Smooth muscle cell of bladder (primary cell): ENCODE data around the gene VEGFD. TPM values are rescaled to one million over a fixed set of nuclear protein-coding genes. Genes with fewer than 3 reads are reported as not detected.

ENCODE experiments used
- total RNA-seq: library from RNA; depleted of rRNA; stranded (reverse); fragments of >200 nt; gene quantifications from 2 replicates; pipeline ENCODE4 v1.2.3, GENCODE V29; 2014

VEGFD gene, protein sequence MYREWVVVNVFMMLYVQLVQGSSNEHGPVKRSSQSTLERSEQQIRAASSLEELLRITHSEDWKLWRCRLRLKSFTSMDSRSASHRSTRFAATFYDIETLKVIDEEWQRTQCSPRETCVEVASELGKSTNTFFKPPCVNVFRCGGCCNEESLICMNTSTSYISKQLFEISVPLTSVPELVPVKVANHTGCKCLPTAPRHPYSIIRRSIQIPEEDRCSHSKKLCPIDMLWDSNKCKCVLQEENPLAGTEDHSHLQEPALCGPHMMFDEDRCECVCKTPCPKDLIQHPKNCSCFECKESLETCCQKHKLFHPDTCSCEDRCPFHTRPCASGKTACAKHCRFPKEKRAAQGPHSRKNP
- 0.14 and 0.46 TPM in 2 replicates for total RNA-seq

DNA sequence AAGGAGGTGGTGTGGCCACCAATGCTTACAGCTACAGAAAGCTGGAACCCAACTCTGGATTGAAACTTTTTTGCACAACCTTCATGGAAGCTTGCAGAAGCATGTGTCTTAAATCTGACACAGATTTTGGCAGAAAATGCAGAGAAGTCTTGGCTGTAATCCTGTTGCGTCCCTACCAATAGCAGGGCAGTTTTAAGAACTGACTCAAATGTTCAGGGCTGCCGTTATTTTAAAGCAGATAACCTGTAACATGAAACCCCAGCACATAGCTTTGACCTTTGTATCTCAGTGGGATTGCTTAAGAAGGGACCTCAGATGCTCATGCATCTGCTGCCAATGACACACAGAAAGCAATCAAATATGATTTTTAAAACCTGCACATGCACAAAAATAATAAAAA lies at the start of gene VEGFD:
Gene VEGFD (minus strand): TSS at position 110 of the 400 bp plus-strand sequence. CDS start 467 bp downstream, outside the sequence.

DNA sequence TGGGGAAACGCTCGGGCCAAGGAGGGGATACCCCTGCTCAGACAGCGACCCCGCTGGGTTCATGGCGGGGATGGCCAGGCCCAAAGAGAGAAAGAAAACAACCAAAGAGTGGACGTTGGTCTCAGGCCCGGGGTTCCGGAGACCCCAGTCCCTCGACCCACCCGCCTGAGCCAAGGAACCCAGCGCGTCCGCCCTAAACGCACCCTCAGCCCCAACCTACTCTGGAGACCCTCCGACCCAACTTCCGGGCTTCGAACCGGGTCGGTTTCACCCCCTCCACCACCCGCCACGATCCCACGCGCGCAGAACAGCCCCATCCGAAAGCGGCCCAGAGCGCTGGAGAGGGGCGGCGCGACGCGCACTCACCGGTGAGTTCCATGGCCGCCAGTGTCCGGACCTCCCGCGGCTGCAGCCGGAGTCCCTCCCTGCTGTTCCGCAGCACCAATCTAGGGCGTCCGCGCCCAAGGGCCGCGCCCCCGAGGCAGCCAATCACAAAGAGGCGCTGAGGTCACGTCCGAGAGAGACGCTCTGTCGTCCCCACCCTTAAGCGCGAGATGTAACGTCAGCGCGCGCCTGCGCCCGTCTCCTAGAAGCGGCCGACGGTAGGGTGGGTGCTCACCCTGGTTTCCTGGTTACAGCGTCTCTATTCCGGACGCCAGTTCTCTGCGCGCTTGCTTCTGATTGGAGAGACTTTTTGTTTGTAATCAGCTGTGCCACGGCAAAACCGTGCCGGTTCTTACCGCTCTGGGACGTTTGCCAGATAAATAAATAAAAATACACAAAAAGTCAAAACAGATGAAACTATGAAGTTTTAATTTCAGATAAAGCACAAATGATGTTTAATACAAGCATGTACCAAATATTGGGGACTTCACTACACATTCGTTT lies 48.8 kb downstream of the VEGFD start, which contains the start of gene PIGA:
Gene PIGA (minus strand): TSS at position 389 of the 888 bp plus-strand sequence. CDS start 3,593 bp downstream, outside the sequence.

DNA sequence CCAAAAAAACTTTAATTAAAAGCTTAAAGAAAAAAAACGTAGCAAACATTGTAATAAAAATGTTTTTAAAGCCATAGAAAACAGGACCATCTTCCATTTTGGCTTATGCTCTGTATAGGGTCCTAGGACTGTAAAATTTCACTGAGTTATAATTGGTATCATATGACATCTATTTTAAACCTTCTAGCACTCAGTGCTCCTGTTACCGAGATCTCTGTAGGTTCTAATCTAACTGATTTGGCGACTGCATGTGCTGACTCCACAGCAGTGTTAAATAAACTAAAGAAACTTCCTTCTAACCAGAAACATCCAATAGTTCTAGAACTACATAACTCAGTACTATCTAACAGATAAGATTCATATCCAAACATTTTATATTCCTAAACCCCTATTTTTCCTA lies 68.7 kb downstream of the VEGFD start, which contains the start of gene ASB11:
Gene ASB11 (minus strand): TSS at position 132 of the 400 bp plus-strand sequence. CDS start 35 bp downstream, at position 97.

Other genes starting within 250 kb of the VEGFD start
- 0.55 and 0.57 TPM in 2 replicates for gene ASB9, start 114.3 kb downstream of the VEGFD start, total RNA-seq
- not detected in 2 replicates for gene ASB11, start 68.8 kb downstream of the VEGFD start, total RNA-seq
- gene PIGA, start 48.9 kb downstream of the VEGFD start, total RNA-seq: 5.0 and 8.5 TPM in 2 replicates
- gene PIR, start 108.9 kb upstream of the VEGFD start, total RNA-seq: 26.7 and 32.0 TPM in 2 replicates
- gene BMX, start 116.4 kb upstream of the VEGFD start, total RNA-seq: under 0.01 and 0.14 TPM in 2 replicates
- gene ACE2, start 216.5 kb upstream of the VEGFD start, total RNA-seq: under 0.01 and 0.09 TPM in 2 replicates